HepG2 (cell line): ENCODE results near the gene EEFSEC. TPM values are rescaled to one million over a fixed set of nuclear protein-coding genes. Genes with fewer than 3 reads are reported as not detected.

Source experiments
- ELK4 ChIP-seq: sonication (generic); formaldehyde crosslinking; IDR thresholded peaks from 2 replicates; pipeline ENCODE4 v1.9.0; 2021; ENCODE audit warnings: missing genetic modification reagents, borderline replicate concordance
- FOSL1 ChIP-seq: sonication (generic); formaldehyde crosslinking; IDR thresholded peaks from 2 replicates; pipeline ENCODE4 v1.9.0; 2021; ENCODE audit warnings: missing genetic modification reagents, borderline replicate concordance
- FOSL2 ChIP-seq: sonication (generic); formaldehyde crosslinking; IDR thresholded peaks from 2 replicates; pipeline ENCODE4 v1.4.0; 2020; ENCODE audit warnings: missing genetic modification reagents
- HHEX ChIP-seq: IDR thresholded peaks from 2 replicates; pipeline ENCODE4 v1.6.1; 2016; ENCODE audit warnings: control low read depth
- HNF1B ChIP-seq: sonication (generic); formaldehyde crosslinking; IDR thresholded peaks from 2 replicates; pipeline ENCODE4 v1.5.1; 2020; ENCODE audit warnings: mild to moderate bottlenecking, moderate library complexity, missing genetic modification reagents
- KDM2A ChIP-seq: sonication (generic); formaldehyde crosslinking; IDR thresholded peaks from 2 replicates; pipeline ENCODE4 v1.4.0; 2020; ENCODE audit warnings: low read depth, missing genetic modification reagents, borderline replicate concordance
- LCORL ChIP-seq, 2 experiments: fragments of 450-650 bp in 1 of 2; sonication (generic) in 1 of 2; formaldehyde crosslinking in 1 of 2; IDR thresholded peaks; 2 replicates each; pipeline versions ENCODE4 v1.5.0 to v1.6.1; 2017 to 2020; ENCODE audit warnings: antibody characterized with exemption in 1 of 2, missing genetic modification reagents in 1 of 2
- RXRB ChIP-seq: IDR thresholded peaks from 2 replicates; pipeline ENCODE4 v1.6.1; 2016; ENCODE audit warnings: borderline replicate concordance, missing genetic modification reagents, missing compliant biosample characterization
- SETDB1 ChIP-seq: sonication (generic); formaldehyde crosslinking; IDR thresholded peaks from 2 replicates; pipeline ENCODE4 v1.5.1; 2020; ENCODE audit warnings: missing genetic modification reagents, mild to moderate bottlenecking, borderline replicate concordance
- TAF15 ChIP-seq: fragments of 200-400 bp; formaldehyde crosslinking; IDR thresholded peaks from one replicate; pipeline ENCODE4 v1.6.1; 2018; ENCODE audit warnings: mild to moderate bottlenecking, low read depth, low read length; ENCODE audit not compliant: poor library complexity, severe bottlenecking
- TRIM22 ChIP-seq: fragments of 450-650 bp; IDR thresholded peaks from 2 replicates; pipeline ENCODE4 v1.6.1; 2017
- ZGPAT ChIP-seq: IDR thresholded peaks from 2 replicates; pipeline ENCODE4 v1.6.1; 2016; ENCODE audit warnings: mild to moderate bottlenecking
- ZNF275 ChIP-seq: sonication (generic); formaldehyde crosslinking; IDR thresholded peaks from 2 replicates; pipeline ENCODE4 v1.8.0; 2022; ENCODE audit warnings: missing genetic modification reagents, mild to moderate bottlenecking, inconsistent platforms, borderline replicate concordance
- ZNF430 ChIP-seq: sonication (generic); formaldehyde crosslinking; IDR thresholded peaks from 2 replicates; pipeline ENCODE4 v1.9.0; 2021; ENCODE audit warnings: mild to moderate bottlenecking, missing genetic modification reagents
- ZNF609 ChIP-seq: sonication (generic); formaldehyde crosslinking; IDR thresholded peaks from 2 replicates; pipeline ENCODE4 v1.4.0; 2020; ENCODE audit warnings: mild to moderate bottlenecking, missing genetic modification reagents, borderline replicate concordance
- polyA plus RNA-seq, 8 experiments: library from polyadenylated mRNA; depleted of rRNA in 3 of 8; stranded (reverse) in 7 of 8; unstranded in 1 of 8; fragments of >200 nt; fragmentation: Illumina TruSeq in 4 of 8; extraction: Trizol in 4 of 8; gene quantifications; 2 replicates each; pipeline versions ENCODE4 v1.2.1 to v1.2.3, GENCODE V29; 2011 to 2016; ENCODE audit warnings: low read depth in 4 of 8, missing spikeins in 1 of 8, mixed read lengths in 1 of 8; ENCODE audit not compliant: insufficient read depth in 1 of 8
- total RNA-seq, 5 experiments: library from RNA; depleted of rRNA; stranded (reverse); fragments of >200 nt; fragmentation: Illumina TruSeq; extraction: Trizol; gene quantifications; 2 replicates each; pipeline ENCODE4 v1.2.3, GENCODE V29; 2016; ENCODE audit warnings: low read depth in 1 of 5

Gene EEFSEC
- total and polyA plus RNA-seq, 2 of the 13 experiments (the other 11 are each of a cell fraction or from before 2014, with no cell fraction given), result 6.4 to 24.2 TPM

GRCh38 chr3:128343287-128344051, 190.2 kb downstream of the EEFSEC start (continued):
- TF ChIP-seq HNF1B (CRISPR knock-in tag) (peak; percentile 77), FOSL2 (peak; percentile 99), TRIM22 (no peak), ZGPAT (CRISPR knock-in tag) (peak; percentile 52; the same call in 1 of the 2 replicates), FOSL1 (CRISPR knock-in tag) (peak; percentile 90), LCORL (IDR thresholded peaks at IDR 0.05) (no peak), LCORL (CRISPR knock-in tag; IDR thresholded peaks at IDR 0.05) (peak; percentile 52), ZNF430 (0 out of 2 replicates have a peak, but pooled peaks have one; percentile 39), SETDB1 (CRISPR knock-in tag) (0 out of 2 replicates have a peak, but pooled peaks have one; percentile 26), HHEX (CRISPR knock-in tag) (no peak), TAF15 (no peak), RXRB (CRISPR knock-in tag) (peak; percentile 65; the same call in 1 of the 2 replicates), ZNF609 (CRISPR knock-in tag) (peak; percentile 49; the same call in 1 of the 2 replicates), KDM2A (0 out of 2 replicates have a peak, but pooled peaks have one; percentile 2), ELK4 (CRISPR knock-in tag) (no peak), ZNF275 (CRISPR knock-in tag) (no peak)
